Tibial nerve (tissue), 3 donors: Measurements from ENCODE around the gene CLEC20A.

ENCODE experiments used
- CTCF ChIP-seq, 5 experiments: fragments of 200-600 bp in 3 of 5; fragments of 450-650 bp in 2 of 5; sonication (generic) in 3 of 5; IDR thresholded peaks; one replicate each; pipeline ENCODE4 v1.5.1; 2016 to 2019; ENCODE audit warnings: antibody characterized with exemption in 5 of 5, mild to moderate bottlenecking in 3 of 5, moderate library complexity in 2 of 5
- POLR2A ChIP-seq, 2 donors: fragments of 450-650 bp; IDR thresholded peaks; one replicate each; pipeline ENCODE4 v1.6.1; 2017; ENCODE audit warnings: antibody characterized with exemption in 2 of 2, mild to moderate bottlenecking in 2 of 2, moderate library complexity in 2 of 2

GRCh38 chr1:178457651-178458050 is 39.1 kb downstream of the CLEC20A start:
- TF ChIP-seq CTCF (IDR thresholded peaks at IDR 0.05) (no peak), POLR2A (IDR thresholded peaks at IDR 0.05) (no peak)
